HG02870 (cell line): ENCODE results near the gene JMJD1C.
"Not testable (repeated sequence)": the region's sequence is repeated elsewhere in the genome, so short reads cannot be mapped to it uniquely, and the experiment has no call there.

Experiments
- ATAC-seq: cut with Tn5 transposase; IDR thresholded peaks from one replicate; pipeline ENCODE4 v1.9.1; 2021; ENCODE audit warnings: mild to moderate bottlenecking, moderate library complexity; ENCODE audit not compliant: unreplicated experiment

JMJD1C gene

GRCh38 chr10:63235136-63235535 lies 230.6 kb downstream of the JMJD1C start:
- ATAC-seq = not testable (repeated sequence)

- no peak for ATAC-seq
Measured at GRCh38 chr10:63229161-63229560, 236.6 kb downstream of the JMJD1C start.

- no peak for ATAC-seq
Measured at GRCh38 chr10:63228237-63228636, 237.5 kb downstream of the JMJD1C start.

- ATAC-seq = peak; percentile 64
Measured at GRCh38 chr10:63227207-63227895, 238.4 kb downstream of the JMJD1C start.

GRCh38 chr10:63224241-63224640 lies 241.5 kb downstream of the JMJD1C start:
- no peak for ATAC-seq

- ATAC-seq = no peak
Measured at GRCh38 chr10:63221950-63222349, 243.8 kb downstream of the JMJD1C start.

GRCh38 chr10:63219749-63220148 lies 246.0 kb downstream of the JMJD1C start:
- ATAC-seq = no peak

- ATAC-seq = peak; percentile 79
Measured at GRCh38 chr10:63217120-63217605, 248.6 kb downstream of the JMJD1C start.

- ATAC-seq = no peak
Measured at GRCh38 chr10:63214571-63214970, 251.2 kb downstream of the JMJD1C start.

- no peak for ATAC-seq
Measured at GRCh38 chr10:63213489-63213888, 252.3 kb downstream of the JMJD1C start.

GRCh38 chr10:63210611-63211196 lies 255.1 kb downstream of the JMJD1C start:
- peak; percentile 42 for ATAC-seq

GRCh38 chr10:63209705-63210104 lies 256.1 kb downstream of the JMJD1C start:
- ATAC-seq = no peak

GRCh38 chr10:63208986-63209385 lies 256.8 kb downstream of the JMJD1C start:
- no peak for ATAC-seq

GRCh38 chr10:63206997-63207811 lies 258.6 kb downstream of the JMJD1C start:
- peak; percentile 38 for ATAC-seq

- ATAC-seq = no peak
Measured at GRCh38 chr10:63206576-63206975, 259.2 kb downstream of the JMJD1C start.

- ATAC-seq = no peak
Measured at GRCh38 chr10:63205421-63205820, 260.4 kb downstream of the JMJD1C start.

- ATAC-seq = peak; percentile 49
Measured at GRCh38 chr10:63204667-63205391, 260.9 kb downstream of the JMJD1C start.

- no peak for ATAC-seq
Measured at GRCh38 chr10:63201118-63201517, 264.7 kb downstream of the JMJD1C start.

- ATAC-seq = no peak
Measured at GRCh38 chr10:63200431-63200830, 265.3 kb downstream of the JMJD1C start.

- no peak for ATAC-seq
Measured at GRCh38 chr10:63199716-63200115, 266.1 kb downstream of the JMJD1C start.
